M059J (cell line): Measurements from ENCODE around the gene MPDU1. TPM values are rescaled to one million over a fixed set of nuclear protein-coding genes. Genes with fewer than 3 reads are reported as not detected.
A peak's percentile ranks its signal among the peaks of the same experiment; 100 is the strongest.
"Not testable (repeated sequence)": the region's sequence is repeated elsewhere in the genome, so short reads cannot be mapped to it uniquely, and the experiment has no call there.

ENCODE experiments used
- DNase-seq: peaks from one replicate; pipeline ENCODE4 v3.0.0-alpha.2; 2012; ENCODE audit warnings: low read depth
- total RNA-seq: library from RNA; depleted of rRNA; stranded (reverse); fragments of >200 nt; shearing (Covaris generic); gene quantifications from 2 replicates; pipeline ENCODE4 v1.2.3, GENCODE V29; 2014

The MPDU1 gene
- total RNA-seq, 1 experiment from 2014 or later, result 216 TPM

- DNase-seq, result no peak
These were observed 2.8 kb upstream of the MPDU1 start for GRCh38 chr17:7580604-7581575.

DNA sequence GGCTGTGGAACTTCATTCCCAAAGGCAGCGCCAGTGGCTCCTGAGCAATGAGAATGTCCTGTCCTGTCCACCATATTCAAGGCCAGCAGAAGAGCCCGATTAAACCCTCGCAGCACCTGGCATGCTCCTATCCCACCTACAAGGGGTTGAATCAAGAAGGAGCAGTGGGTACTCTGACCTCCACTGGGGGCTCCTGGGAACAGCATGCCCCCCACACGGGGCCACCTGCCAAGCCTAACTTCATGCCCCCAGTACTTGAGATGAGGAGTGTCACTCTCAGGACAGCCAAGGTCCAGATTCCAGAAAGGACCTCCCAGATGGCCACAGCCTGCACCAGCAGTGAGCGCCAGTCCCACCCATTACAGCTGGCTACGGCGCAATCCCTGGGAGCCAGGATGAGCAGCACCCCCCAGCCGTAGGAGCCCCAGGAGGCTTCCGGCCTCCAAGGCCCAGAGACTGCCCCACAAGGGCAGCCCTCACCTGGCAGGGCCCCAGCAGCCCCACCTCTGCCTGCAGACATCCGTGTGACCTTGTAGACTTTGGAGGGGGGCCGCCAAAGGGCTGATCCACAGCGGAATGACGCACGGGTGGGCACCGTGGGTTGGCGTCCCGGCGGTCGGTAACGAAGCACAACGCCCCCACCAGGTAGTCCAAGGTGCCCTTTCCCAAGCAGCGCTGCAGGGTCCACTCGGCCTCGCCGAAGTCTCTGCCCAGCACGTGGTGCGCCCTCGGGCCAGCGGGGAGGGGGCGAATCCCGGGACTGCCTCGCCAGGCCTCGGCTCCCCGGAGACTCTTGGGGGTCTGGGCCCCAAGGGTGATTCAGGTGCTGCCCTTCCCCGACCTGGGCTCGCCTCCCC, 1.0 kb upstream of the MPDU1 start:
- DNase-seq, result no peak

DNA sequence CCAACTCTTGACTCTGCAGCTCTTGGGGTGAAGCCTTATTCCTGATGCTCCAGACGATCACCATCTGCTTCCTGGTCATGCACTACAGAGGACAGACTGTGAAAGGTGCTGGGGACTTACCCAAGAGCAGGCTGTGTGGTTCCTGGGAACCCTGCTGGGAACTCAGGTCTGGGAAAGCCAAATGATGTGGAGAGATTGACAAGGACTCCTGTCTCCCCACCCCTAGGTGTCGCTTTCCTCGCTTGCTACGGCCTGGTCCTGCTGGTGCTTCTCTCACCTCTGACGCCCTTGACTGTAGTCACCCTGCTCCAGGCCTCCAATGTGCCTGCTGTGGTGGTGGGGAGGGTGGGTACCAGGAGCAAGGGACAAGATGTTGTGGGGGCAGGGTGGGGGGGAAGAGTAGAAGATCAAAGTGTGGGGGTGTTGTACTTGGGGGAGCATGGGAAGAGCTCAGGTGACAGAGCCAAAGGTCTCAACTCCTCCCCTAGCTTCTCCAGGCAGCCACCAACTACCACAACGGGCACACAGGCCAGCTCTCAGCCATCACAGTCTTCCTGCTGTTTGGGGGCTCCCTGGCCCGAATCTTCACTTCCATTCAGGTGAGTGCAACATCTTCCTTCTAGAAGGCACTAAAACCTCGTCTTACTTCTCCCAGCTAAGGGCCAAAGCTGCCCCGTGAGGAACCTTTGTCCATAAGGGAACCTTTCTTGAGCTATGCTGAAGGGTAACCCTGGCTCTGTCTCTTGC, 3.2 kb downstream of the MPDU1 start:
- DNase-seq, result no peak

GRCh38 chr17:7587420-7588151, 3.9 kb downstream of the MPDU1 start:
- peak; percentile 91 for DNase-seq

DNA sequence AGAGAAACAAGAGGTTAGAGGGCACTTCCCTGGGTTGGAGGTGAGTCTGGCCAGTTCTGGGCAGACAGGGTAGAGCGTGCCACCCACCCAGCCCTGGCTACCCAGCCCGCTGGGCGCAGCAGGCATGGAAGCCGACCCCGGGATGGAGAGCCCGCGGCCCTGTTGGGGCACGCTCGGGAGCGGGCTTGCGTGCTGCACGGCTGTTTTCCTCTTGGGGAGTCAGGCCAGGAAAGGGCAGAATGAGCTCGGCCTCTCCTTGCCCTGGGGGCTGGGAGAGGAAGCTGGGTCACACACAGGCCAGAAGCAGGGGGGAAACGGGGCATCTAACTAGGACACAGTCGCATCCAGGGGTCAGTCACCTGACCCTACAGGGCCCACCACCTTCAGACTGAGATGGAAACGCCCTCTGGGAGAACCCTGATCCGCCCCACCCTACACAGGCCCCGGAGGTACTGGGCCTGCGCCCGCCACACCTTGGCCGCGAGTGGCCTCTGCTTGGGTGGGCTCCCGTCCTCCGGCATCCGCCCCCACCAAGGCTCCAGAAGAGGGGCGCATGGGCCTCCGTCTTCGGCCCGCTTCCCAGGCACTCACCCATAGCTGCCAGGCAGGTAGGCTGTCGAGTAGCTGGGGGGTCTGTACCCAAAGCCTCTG, 5.0 kb downstream of the MPDU1 start:
- DNase-seq, result no peak

GRCh38 chr17:7589204-7589868, 5.7 kb downstream of the MPDU1 start:
- DNase-seq, result no peak

GRCh38 chr17:7589891-7590691, 6.4 kb downstream of the MPDU1 start, which contains the start of gene SOX15:
TSS of gene SOX15 (minus strand) at chr17:7590094. CDS start at chr17:7589676, 418 bp downstream.
- DNase-seq, result peak; percentile 77

DNA sequence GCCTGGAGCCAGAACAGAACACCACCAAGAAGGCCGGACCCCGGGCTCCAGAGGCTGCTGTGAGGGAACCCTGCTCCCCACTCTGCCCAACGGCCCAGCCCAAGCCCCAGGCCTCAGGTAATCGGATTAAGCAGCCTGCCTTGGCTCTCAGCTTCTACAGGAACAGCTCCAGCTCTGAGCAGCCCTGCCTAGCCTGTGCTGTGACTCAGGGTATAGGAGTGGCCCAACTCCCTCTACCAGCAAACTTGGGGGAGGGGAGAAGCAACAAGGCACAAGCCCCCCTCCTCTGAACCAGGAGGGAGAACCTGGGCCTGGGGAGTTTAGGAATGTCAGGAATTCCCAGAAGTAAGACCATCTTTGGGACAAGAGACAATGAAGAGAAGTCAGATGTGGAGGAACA, 7.1 kb downstream of the MPDU1 start:
- DNase-seq, result peak; percentile 72

DNA sequence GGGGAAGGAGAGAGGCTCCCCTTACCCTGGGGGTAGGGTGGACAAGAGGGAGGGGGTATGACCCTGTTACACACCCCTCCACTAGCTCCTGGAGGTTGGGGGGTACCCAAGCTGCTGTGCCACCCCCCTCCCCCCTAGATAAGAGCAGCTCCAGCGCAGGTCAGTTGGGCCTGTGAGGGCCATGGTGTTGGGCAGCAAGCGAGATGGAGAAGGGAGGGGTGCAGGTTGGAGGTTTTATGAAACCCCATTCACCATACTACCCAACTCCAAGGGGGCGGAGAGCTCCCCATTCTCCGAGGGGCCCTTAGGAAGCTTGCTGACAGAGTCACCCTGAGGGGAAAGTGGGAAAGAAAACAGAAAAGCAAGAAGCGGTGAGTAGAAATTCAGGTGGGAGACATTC, 7.9 kb downstream of the MPDU1 start:
- DNase-seq, result no peak

- DNase-seq, result no peak
These were observed 8.9 kb downstream of the MPDU1 start for GRCh38 chr17:7592422-7593021.

- DNase-seq, result no peak
These were observed 9.6 kb downstream of the MPDU1 start for GRCh38 chr17:7593296-7593695.

- DNase-seq, result not testable (repeated sequence)
These were observed 13.9 kb downstream of the MPDU1 start for GRCh38 chr17:7597561-7597960.

- no peak for DNase-seq
These were observed 22.6 kb downstream of the MPDU1 start for GRCh38 chr17:7606280-7606679.

- no peak for DNase-seq
These were observed 27.0 kb downstream of the MPDU1 start for GRCh38 chr17:7610641-7611040.

DNA sequence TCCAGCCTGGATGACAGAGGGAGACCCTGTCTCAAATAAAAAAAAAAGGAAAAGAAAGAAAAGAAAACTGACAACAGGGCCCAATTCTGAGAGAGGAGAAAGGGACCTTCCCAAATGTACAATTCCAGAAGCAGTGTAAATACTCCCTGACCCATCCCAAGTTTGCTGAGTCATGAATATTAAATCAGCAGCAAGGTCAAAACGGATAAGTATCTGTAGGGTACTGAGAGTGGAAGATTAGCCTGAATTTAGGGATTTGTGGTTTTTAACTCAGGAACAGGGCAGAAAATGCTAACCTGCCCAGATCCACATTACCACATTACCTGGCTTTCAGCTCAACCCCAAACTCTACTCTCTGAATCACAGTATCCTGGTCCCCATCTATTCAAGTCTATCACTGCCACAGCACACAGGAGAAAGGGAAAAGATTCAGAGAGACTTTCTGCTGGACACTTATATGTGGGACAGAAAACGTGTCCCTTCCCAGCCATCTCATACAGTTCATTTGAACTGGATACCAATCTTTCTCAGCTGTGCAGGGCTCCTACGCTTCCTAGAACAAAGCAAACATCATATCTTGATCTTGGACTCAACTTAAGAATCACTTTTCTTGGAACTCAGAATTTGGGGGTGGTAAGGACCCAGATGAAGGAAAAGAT, 28.1 kb downstream of the MPDU1 start:
- DNase-seq, result no peak

GRCh38 chr17:7612294-7612640, 28.6 kb downstream of the MPDU1 start:
- DNase-seq, result no peak

DNA sequence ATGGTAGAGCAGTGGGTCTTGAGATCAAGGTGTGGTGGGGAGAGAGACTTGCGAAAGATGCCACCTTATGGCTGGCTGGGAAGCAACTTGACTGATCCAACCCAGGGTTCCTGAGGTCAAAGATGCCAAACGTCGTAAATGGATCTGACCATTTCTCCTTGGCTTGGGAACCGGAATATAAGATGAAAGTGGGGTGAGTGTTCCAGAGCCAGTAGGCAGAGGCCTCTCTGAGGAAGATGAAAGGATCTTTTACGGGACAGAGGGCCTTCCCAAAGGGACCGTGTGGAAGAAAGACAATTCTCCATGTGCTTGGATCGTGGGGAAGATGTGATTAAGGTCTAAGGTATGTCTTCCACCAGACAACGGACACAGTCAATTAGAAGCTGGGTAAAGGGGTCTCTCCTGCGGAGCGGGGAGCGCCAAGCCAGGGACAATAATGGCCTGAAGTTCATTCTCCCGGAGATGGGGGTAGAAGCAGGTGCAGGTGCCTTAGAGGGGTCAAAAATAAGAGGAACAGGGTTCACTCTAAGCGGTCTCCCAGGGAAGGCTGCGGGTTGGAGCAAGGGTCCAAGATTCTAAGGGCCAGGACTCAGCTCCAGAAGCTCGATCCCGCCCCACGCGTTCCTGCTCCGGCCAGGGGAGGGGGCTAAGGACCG, 30.2 kb downstream of the MPDU1 start:
- peak; percentile 55 for DNase-seq
